ENCODE data around the gene P2RY6. TPM values are rescaled to one million over a fixed set of nuclear protein-coding genes. Genes with fewer than 3 reads are reported as not detected.

P2RY6 gene
- total and polyA plus RNA-seq, 2 of the 8 experiments (the other 6 are each of a cell fraction or from before 2014, with no cell fraction given): 0.15 TPM; not detected in 1

DNA sequence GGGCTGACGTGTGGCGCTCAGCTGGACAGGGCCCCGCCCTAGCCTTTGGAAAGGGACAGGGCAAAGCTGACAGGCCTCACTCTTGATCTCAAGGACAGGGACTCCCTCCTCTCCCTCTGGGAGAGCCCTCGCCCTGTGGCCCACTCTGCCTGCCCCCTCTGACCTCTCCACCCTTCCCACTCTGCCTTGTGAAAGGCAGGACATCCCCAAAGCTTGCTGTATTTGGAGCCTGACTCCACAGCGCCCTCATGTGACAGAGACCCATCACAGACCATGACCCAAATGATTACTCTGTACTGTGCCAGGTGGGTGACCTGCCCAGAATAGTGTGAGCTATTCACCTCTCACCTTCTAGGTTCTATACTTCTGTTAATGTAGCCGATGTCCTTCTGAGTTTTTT lies 35.3 kb upstream of the P2RY6 start (continued):
- no peak for TF ChIP-seq CHD1 (IDR thresholded peaks at IDR 0.05; ENCODE audit: low read depth, low read length)
- TF ChIP-seq RAD21 (IDR thresholded peaks at IDR 0.05 in 1 of 2, conservative IDR thresholded peaks at IDR 0.05 in 1 of 2; ENCODE audit: low read depth in 2 of 2, low read length in 2 of 2): peak; percentile 89 to 91
- no peak for TF ChIP-seq JUND (IDR thresholded peaks at IDR 0.05; ENCODE audit: low read length)
- no peak for TF ChIP-seq ZNF274 (IDR thresholded peaks at IDR 0.05; ENCODE audit: borderline replicate concordance, extremely low read depth, low read length)
- no peak for TF ChIP-seq EP300 (IDR thresholded peaks at IDR 0.05; ENCODE audit: borderline replicate concordance in 1 of 2, low read depth in 2 of 2, low read length in 2 of 2)
- TF ChIP-seq TCF12 (IDR thresholded peaks at IDR 0.05; ENCODE audit: low read depth, low read length): peak; percentile 65; the same call in 1 of the 2 replicates
- no peak for TF ChIP-seq SIRT6 (IDR thresholded peaks at IDR 0.05; ENCODE audit: low read length)
- no peak for TF ChIP-seq KDM4A (IDR thresholded peaks at IDR 0.05; ENCODE audit: low read depth, low read length, severe bottlenecking)
- TF ChIP-seq, protein P1, sequence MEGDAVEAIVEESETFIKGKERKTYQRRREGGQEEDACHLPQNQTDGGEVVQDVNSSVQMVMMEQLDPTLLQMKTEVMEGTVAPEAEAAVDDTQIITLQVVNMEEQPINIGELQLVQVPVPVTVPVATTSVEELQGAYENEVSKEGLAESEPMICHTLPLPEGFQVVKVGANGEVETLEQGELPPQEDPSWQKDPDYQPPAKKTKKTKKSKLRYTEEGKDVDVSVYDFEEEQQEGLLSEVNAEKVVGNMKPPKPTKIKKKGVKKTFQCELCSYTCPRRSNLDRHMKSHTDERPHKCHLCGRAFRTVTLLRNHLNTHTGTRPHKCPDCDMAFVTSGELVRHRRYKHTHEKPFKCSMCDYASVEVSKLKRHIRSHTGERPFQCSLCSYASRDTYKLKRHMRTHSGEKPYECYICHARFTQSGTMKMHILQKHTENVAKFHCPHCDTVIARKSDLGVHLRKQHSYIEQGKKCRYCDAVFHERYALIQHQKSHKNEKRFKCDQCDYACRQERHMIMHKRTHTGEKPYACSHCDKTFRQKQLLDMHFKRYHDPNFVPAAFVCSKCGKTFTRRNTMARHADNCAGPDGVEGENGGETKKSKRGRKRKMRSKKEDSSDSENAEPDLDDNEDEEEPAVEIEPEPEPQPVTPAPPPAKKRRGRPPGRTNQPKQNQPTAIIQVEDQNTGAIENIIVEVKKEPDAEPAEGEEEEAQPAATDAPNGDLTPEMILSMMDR (IDR thresholded peaks at IDR 0.05; ENCODE audit: control extremely low read depth in 1 of 3, insufficient read depth in 1 of 3, low read depth in 1 of 3, low read length in 3 of 3): peak; percentile 90 to 93 (median 91)
- no peak for TF ChIP-seq SRF (IDR thresholded peaks at IDR 0.05; ENCODE audit: low read depth, low read length)
- TF ChIP-seq, protein P2, sequence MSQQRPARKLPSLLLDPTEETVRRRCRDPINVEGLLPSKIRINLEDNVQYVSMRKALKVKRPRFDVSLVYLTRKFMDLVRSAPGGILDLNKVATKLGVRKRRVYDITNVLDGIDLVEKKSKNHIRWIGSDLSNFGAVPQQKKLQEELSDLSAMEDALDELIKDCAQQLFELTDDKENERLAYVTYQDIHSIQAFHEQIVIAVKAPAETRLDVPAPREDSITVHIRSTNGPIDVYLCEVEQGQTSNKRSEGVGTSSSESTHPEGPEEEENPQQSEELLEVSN (IDR thresholded peaks at IDR 0.05): no peak
- TF ChIP-seq NRF1 (IDR thresholded peaks at IDR 0.05; ENCODE audit: low read depth, low read length): no peak
- no peak for TF ChIP-seq SP2 (IDR thresholded peaks at IDR 0.05; ENCODE audit: low read length)
- TF ChIP-seq BACH1 (IDR thresholded peaks at IDR 0.05; ENCODE audit: low read length): no peak
- no peak for TF ChIP-seq POLR2A (IDR thresholded peaks at IDR 0.05; ENCODE audit: control extremely low read depth in 1 of 2, low read depth in 2 of 2, low read length in 2 of 2)
- TF ChIP-seq SIX5 (IDR thresholded peaks at IDR 0.05; ENCODE audit: low read depth, low read length): no peak
- no peak for TF ChIP-seq RBBP5 (IDR thresholded peaks at IDR 0.05; ENCODE audit: borderline replicate concordance, low read depth, low read length)
- TF ChIP-seq, protein P3, sequence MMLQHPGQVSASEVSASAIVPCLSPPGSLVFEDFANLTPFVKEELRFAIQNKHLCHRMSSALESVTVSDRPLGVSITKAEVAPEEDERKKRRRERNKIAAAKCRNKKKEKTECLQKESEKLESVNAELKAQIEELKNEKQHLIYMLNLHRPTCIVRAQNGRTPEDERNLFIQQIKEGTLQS (IDR thresholded peaks at IDR 0.05; ENCODE audit: insufficient read depth, low read depth, low read length): no peak
- TF ChIP-seq SP1 (IDR thresholded peaks at IDR 0.05; ENCODE audit: low read depth, low read length): no peak
- no peak for TF ChIP-seq CREB1 (IDR thresholded peaks at IDR 0.05)
- TF ChIP-seq JUN (IDR thresholded peaks at IDR 0.05; ENCODE audit: low read depth, low read length): no peak
- 0 out of 2 replicates have a peak, but pooled peaks have one; percentile 16 for TF ChIP-seq KDM1A (IDR thresholded peaks at IDR 0.05; ENCODE audit: borderline replicate concordance, low read length)

Data from H1 (cell line).